Measurements from ENCODE around the gene RFX2.
"Not testable (repeated sequence)": the region's sequence is repeated elsewhere in the genome, so short reads cannot be mapped to it uniquely, and the experiment has no call there.

RFX2 gene

GRCh38 chr19:6110360-6110977 is at the start of gene RFX2:
Gene RFX2 (minus strand): TSS chr19:6110500. CDS start chr19:6047496, 63,004 bp downstream.
- DNase-seq = peak; percentile 98

GRCh38 chr19:6156033-6156432 is 45.7 kb upstream of the RFX2 start:
- DNase-seq = no peak

GRCh38 chr19:6150289-6150688 is 40.0 kb upstream of the RFX2 start:
- no peak for DNase-seq

GRCh38 chr19:6141217-6141616 is 30.9 kb upstream of the RFX2 start:
- no peak for DNase-seq

- no peak for DNase-seq
Measured at GRCh38 chr19:6138511-6138910, 28.2 kb upstream of the RFX2 start.

GRCh38 chr19:6138066-6138465 is 27.8 kb upstream of the RFX2 start:
- DNase-seq = no peak

GRCh38 chr19:6133231-6133630 is 22.9 kb upstream of the RFX2 start:
- DNase-seq = no peak

- DNase-seq = no peak
Measured at GRCh38 chr19:6132482-6132881, 22.2 kb upstream of the RFX2 start.

GRCh38 chr19:6127716-6128335 is 17.5 kb upstream of the RFX2 start:
- no peak for DNase-seq

- DNase-seq = no peak
Measured at GRCh38 chr19:6126335-6126974, 16.2 kb upstream of the RFX2 start.

- DNase-seq = peak; percentile 43
Measured at GRCh38 chr19:6125571-6125989, 15.3 kb upstream of the RFX2 start.

- DNase-seq = no peak
Measured at GRCh38 chr19:6119031-6119430, 8.7 kb upstream of the RFX2 start.

- DNase-seq = no peak
Measured at GRCh38 chr19:6118043-6118442, 7.7 kb upstream of the RFX2 start.

- DNase-seq = no peak
Measured at GRCh38 chr19:6117534-6117933, 7.2 kb upstream of the RFX2 start.

GRCh38 chr19:6116749-6117430 is 6.6 kb upstream of the RFX2 start:
- DNase-seq = no peak

- no peak for DNase-seq
Measured at GRCh38 chr19:6115992-6116391, 5.7 kb upstream of the RFX2 start.

GRCh38 chr19:6113616-6114188 is 3.4 kb upstream of the RFX2 start:
- no peak for DNase-seq

GRCh38 chr19:6109947-6110346 is 353 bp downstream of the RFX2 start:
- DNase-seq = no peak

GRCh38 chr19:6108721-6109633 is 1.3 kb downstream of the RFX2 start:
- DNase-seq = no peak

GRCh38 chr19:6106643-6107294 is 3.5 kb downstream of the RFX2 start:
- not testable (repeated sequence) for DNase-seq

- DNase-seq = no peak
Measured at GRCh38 chr19:6105444-6105843, 4.9 kb downstream of the RFX2 start.

GRCh38 chr19:6103894-6104293 is 6.4 kb downstream of the RFX2 start:
- no peak for DNase-seq

Measured in DMS79 (cell line).